Measurements from ENCODE around the gene CDK17. TPM values are rescaled to one million over a fixed set of nuclear protein-coding genes. Genes with fewer than 3 reads are reported as not detected.

Gene CDK17
- total and polyA plus RNA-seq, 2 of the 8 experiments (the other 6 are each of a cell fraction or from before 2014, with no cell fraction given), result 5.8 to 20.0 TPM

DNA sequence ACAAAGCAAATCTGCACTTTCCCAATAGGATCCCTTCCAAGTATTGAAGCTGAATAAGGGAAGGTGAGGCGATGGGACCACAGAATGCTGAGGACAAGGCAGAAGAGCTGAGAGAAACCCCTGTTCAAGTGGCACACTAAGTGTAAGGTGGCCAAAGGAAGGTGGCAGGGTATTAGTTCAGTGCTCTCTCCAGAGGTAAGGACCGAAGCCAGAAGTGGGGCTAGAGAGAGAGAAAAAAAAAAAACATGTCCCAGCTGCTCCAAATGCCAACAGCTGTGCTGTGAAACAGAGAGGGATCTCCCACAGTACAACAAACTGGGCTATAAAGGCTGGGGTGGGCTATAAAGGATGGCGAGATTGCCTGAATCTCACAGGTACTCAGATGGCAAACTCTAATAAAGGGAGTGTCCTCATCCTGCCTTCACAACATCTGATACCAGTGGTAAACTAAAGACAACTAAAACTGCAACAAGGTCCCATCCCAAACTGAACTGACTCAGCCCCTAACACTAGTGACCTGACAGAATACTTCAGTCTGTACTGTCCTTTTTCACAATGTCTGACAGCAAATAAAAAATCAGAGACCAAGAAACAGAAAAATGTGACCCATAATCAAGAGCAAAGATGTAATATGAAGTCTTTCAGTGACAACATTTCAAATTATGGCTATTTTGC, 47.9 kb downstream of the CDK17 start (continued):
- TF ChIP-seq BRCA1 (IDR thresholded peaks at IDR 0.05; ENCODE audit: low read depth, low read length), result no peak
- no peak for TF ChIP-seq RNF2 (IDR thresholded peaks at IDR 0.05; ENCODE audit: borderline replicate concordance, low read depth, low read length, missing control alignments, poor library complexity, severe bottlenecking)
- no peak for TF ChIP-seq KDM4A (IDR thresholded peaks at IDR 0.05; ENCODE audit: low read depth, low read length, severe bottlenecking)
- TF ChIP-seq GTF2F1 (IDR thresholded peaks at IDR 0.05; ENCODE audit: borderline replicate concordance, low read depth, low read length), result no peak
- TF ChIP-seq ASH2L (IDR thresholded peaks at IDR 0.05; ENCODE audit: low read length), result no peak
- TF ChIP-seq YY1 (IDR thresholded peaks at IDR 0.05; ENCODE audit: low read depth, low read length), result no peak
